ENCODE measurements around the gene NKAIN1.

- TF ChIP-seq CTCF (tag by site-specific recombination; IDR thresholded peaks at IDR 0.05) (no peak), ZNF530 (tag by site-specific recombination; IDR thresholded peaks at IDR 0.05; ENCODE audit: low read depth) (no peak)
These were observed 17.5 kb downstream of the NKAIN1 start for GRCh38 chr1:31222176-31222575.

Measured in HEK293 (cell line).